Frontal cortex (tissue), 4 donors: ENCODE data around the gene CCDC142. TPM values are rescaled to one million over a fixed set of nuclear protein-coding genes. Genes with fewer than 3 reads are reported as not detected.
"Not testable (repeated sequence)": the region's sequence is repeated elsewhere in the genome, so short reads cannot be mapped to it uniquely, and the experiment has no call there.

Experiments used
- DNase-seq, 2 donors: peaks; one replicate each; pipeline ENCODE4 v3.0.0; 2012; ENCODE audit warnings: low spot score in 2 of 2
- FAIRE-seq: peaks from 2 replicates; lab custom pipeline; 2012; peaks lifted over from hg19 to GRCh38; lab: Jason Lieb, UNC
- total RNA-seq: library from RNA; depleted of rRNA; stranded (reverse); fragments of >200 nt; gene quantifications from one replicate; pipeline ENCODE4 v1.2.3, GENCODE V29; 2014
- donor health status: control.
- donor health status: control.
- donor health status: control.

The CCDC142 gene
- total RNA-seq, 1 donor from 2014 or later: 33.0 TPM

GRCh38 chr2:74447230-74447999, 35.4 kb downstream of the CCDC142 start:
- no peak for FAIRE-seq
- DNase-seq: no peak

- no peak for DNase-seq
- no peak for FAIRE-seq
Measured at GRCh38 chr2:74444498-74445318, 38.1 kb downstream of the CCDC142 start.

GRCh38 chr2:74442483-74443297, 40.1 kb downstream of the CCDC142 start:
- DNase-seq, FAIRE-seq: not testable (repeated sequence)

DNA sequence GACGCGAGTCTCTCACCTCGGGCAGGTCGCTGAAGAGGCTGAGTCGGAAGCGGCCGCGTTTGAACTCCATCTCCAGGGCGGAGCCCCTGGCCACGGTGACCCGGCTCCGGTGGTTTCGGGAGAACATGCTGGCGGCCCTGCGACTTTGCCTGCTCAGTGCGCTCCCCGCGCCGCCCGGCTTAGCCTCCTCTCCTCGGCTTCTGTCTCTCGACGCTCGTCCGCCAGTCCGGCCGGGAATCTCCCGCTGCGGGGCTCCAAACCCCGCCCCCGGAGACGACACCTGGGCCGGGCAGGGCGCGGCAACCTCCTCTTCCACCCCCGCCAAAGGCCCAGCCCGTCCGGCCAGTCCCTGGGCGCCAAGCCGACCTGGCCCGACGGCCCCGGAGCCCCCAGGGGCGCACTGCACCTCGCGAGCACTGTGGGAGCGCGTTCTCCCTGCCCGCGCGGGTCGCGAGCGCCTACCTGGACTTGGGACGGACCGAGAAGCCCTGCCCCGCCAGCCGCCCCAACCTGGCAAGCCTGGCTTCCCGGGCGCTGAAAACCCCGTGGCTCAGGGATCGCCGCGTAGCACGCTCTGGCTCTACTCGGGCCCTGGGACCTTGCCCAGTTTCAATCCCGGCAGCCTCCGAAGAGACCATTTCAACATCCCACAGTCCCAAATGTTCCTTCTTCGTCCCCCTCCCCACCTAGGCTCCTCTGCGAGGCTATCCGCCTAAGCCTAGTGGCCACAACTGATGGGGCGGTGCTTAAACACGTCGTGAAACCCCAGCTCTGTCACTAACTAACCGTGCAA, 40.9 kb downstream of the CCDC142 start, which contains the start of gene RTKN:
Gene RTKN (minus strand): TSS at position 248 of the 793 bp plus-strand sequence. CDS start 121 bp downstream, at position 127.
- DNase-seq (no peak), FAIRE-seq (no peak)

DNA sequence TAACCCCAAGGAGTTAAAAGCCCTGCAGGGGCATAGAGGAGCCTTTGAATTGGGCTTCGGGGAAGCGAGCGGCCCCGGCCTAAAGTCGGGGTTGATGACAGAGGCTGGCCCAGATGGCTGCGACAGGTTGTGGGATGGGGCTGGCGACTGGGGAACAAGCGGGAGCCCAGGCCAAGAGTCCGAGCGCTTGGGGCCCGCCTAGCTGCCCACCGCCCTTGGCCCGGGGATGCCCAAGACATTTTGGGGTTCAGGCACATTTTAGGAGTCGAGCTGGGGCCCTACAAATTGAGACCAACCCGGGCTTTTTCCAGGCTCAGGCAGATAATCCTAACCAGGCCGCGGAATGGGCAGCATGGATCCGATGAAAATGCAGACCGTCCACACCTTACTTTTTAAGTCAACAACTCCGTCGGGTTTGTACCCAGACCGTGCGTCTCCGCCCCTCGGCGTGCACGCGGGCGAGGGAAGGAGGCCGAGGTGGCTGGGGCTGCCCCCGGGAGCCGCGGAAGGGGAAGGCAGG, 41.6 kb downstream of the CCDC142 start:
- FAIRE-seq (no peak), DNase-seq (no peak)

- DNase-seq (peak; percentile 96 to 97), FAIRE-seq (no peak)
Measured at GRCh38 chr2:74440378-74441169, 42.2 kb downstream of the CCDC142 start.

DNA sequence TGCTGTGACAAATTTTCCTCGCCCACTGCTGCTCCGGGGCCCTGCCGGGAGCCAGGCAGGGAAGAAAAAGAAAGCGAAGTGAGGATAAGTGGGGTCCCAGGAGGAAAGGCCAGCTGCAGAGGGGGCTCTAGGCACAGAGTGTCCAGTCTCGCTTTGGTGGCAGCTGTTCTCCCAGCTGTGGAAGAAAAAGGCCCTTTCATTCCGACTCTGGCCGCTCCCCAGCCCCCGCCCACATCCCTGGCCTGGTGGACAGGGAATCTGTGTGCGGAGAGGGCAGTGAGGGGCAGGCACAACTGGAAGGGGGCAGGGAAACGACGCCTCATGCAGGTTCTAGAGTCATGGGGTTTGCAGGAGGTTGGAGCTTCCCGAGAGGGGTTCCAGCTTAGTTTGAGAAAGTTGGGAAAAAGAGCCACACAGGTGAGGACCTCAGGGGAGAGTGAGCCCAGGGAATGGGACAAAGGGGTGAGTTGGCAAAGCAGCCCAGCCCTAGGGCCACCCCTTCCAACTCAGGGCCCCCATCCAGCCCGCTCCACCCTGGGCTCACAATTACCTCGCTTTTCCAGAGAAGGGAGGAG, 42.9 kb downstream of the CCDC142 start:
- DNase-seq (peak; percentile 71 to 90), FAIRE-seq (no peak)

DNA sequence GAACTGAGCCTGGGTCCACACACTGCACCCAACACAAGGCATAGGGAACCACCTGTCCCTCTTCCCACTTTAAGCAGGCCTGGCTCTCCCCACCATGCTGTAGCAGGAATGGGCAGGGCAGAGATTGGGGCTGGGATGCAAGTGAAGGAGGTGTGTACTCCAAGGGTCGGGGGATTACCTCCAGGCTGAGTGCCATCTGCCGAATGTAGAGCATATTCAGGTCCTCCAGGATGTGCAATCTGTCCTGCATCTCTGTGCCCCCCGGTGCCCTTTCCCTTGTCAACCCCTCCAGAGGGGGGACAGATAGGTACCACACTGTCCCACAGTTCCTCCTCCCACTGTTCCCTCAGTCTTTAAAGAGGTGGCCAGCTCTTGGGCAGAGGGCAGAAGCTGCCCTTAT, 43.4 kb downstream of the CCDC142 start:
- FAIRE-seq (no peak), DNase-seq (no peak)

GRCh38 chr2:74438248-74438647, 44.5 kb downstream of the CCDC142 start:
- FAIRE-seq: no peak
- no peak for DNase-seq

GRCh38 chr2:74436848-74437695, 45.7 kb downstream of the CCDC142 start:
- FAIRE-seq (no peak), DNase-seq (no peak)

DNA sequence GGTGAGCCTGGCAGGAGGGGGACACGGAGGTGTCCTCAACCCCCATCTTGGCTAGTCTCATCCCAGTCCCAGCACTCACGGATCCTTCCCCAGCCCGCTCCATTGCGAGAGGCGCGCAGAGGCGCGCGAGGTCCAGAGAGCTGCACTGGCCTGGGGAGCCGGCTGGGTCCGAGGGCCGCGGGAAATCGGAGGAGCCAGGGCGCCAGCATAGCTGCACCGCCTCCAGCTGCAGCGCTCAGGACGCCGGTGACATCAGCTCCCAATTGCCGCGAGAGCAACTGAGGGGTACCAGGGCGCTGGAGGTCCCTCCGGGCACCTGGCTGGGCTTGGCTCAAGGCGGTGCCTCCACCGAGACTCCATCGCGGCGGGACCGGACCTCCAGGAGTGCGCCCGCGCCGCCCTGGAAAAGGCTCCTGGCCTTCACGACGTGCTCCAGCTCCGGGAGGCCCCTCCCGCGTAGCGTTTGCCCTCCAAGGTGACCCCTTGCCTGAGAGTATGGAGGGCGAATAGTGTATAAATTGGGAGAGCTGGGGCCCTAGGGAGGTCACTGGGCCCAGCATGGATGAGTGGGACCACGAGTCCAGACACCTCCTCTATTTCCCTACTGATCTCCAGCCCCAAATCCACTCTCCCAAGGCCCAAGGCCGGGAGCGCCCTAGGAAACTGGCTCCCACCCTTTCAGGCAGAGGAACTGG, 46.5 kb downstream of the CCDC142 start:
- DNase-seq: no peak
- FAIRE-seq: no peak

GRCh38 chr2:74430502-74430901, 52.3 kb downstream of the CCDC142 start:
- no peak for FAIRE-seq
- no peak for DNase-seq

DNA sequence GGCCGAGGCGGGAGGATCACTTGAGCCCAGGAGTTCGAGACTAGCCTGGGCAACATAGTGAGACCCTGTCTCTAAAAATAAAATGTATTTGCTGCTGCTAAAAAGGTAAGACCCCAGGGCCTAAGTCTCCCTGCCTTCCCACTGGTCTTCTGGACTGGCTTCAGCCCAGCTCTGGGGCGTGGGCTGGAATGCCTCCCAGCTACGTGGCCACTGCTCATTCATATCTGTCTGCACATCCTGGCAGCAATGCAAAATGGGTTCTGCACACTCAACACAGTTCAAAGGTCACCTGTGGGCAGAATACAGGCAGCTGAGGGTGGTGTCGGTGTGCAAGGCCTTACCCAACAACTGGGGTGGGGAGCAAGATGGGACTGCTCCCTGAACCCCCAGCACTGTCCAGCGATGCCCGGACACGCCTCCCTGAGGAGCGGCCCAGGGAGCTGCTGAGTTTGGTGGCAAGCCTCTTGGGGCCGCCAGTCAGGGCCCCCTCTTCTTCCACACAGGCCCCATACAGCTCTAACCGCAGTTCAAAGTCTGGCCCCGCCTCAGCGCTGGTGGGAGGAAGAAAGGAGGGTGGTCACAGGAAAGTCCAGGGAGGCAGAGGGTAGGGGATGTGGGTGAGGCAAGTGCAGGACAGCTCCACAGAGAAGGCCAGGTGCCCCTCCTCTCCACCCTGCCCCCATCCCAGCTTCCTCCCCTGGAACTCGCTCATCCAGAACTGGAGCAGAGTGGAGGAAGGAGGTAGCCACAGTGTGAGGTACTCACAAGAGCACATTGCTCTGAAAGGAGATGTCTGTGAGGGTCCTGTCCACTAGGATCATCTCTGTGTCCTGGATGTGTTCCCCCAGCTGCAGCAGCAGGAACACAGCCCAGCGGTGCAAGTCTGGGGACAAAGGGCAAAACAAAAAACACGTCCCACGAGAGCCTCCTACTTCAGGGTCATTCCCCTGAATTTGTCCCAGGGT, 53.0 kb downstream of the CCDC142 start:
- DNase-seq (no peak), FAIRE-seq (no peak)

- no peak for DNase-seq
Measured at GRCh38 chr2:74428675-74429074, 54.1 kb downstream of the CCDC142 start.

GRCh38 chr2:74427551-74427950, 55.2 kb downstream of the CCDC142 start:
- peak in 1 of 2 donors; percentile 9 for DNase-seq
- FAIRE-seq: no peak

More at GRCh38 chr2:74428675-74429074, 54.1 kb downstream of the CCDC142 start:
- no peak for FAIRE-seq
